ENCODE results near the gene RNFT2.
A peak's percentile ranks its signal among the peaks of the same experiment; 100 is the strongest.

RNFT2 gene

DNA sequence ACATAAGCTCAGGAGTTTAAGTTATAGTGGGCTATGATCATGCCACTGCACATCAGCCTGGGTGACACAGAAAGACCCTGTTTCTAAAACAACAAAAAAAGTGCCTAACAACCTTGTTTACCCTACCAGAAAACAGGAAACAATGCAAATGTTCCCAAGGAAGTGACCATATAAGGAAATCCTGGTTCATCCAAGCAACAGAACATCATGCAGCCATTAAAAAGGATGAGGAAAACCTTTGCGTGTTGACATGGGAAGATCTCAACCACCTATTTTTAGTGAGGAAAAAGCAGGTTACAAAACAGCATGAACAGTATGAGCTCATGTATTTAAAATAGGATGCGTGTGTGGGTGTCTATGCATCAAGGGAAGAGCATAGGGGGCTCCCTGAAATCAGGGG lies 129.4 kb downstream of the RNFT2 start:
- DNase-seq = no peak
- Mint-ChIP-seq H3K4me1 (ENCODE audit: low read depth) (no peaks in the 10 kb centered on the region), H3K9me3 (no peaks in the 10 kb centered on the region), H3K36me3 (ENCODE audit: low read depth) (no peaks in the 10 kb centered on the region), H3K27me3 (peaks cover 7% of the 10 kb centered on the region), H3K27ac (no peak overlapping the region), H3K4me3 (no peak overlapping the region)

DNA sequence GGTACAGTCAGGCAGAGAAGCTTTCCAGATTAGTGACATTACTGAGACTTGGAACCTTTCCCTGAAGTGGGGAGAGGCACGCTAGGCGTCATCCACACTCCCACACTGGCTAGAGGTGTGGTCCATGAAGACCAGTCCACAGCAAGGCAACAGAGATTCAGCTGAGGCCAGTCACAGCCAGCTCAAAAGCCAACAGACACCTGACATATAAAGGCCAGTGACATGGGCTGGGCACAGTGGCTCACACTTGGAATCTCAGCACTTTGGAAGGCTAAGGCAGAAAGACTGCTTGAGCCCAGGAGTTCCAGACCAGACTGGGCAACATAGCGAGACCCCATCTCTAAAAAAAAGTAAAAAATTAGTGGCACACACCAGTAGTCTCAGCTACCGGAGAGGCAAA lies 132.2 kb downstream of the RNFT2 start:
- Mint-ChIP-seq H3K9me3 (peaks cover 5% of the 10 kb centered on the region), H3K27me3 (peaks cover 14% of the 10 kb centered on the region), H3K36me3 (ENCODE audit: low read depth) (no peaks in the 10 kb centered on the region), H3K4me1 (ENCODE audit: low read depth) (peaks cover 3% of the 10 kb centered on the region), H3K4me3 (no peak overlapping the region), H3K27ac (no peak overlapping the region)
- no peak for DNase-seq

DNA sequence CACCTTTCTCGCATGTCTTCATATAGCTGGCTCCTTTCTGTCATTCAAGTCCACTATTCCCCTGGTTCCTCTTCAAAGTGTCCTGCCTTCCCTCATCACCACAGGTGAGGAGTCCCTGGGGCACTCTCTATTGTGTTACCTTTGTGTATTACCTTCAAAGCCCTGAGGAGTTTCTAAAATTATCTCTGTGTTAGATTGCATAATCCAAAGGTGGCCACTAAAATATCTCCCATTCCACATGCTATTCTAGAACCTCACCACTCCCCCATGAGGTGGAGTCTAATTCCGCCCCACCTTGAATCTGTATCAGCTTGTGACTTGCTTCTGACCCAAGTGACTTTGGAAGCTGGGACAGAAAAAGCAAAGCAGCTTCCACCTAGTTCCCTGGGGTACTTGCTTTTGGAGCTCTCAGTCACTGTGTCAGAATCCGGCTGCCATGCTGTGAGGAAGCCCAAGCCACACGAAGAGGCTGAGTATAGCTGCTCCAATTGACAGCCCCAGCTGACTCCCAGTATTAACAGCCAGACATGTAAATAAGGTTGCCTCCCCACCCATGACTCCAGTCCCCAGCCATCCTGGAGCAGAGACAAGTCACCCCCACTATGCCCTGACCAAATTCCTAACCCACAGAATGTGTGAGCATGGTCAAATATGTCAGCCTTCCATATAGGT lies 136.3 kb downstream of the RNFT2 start:
- Mint-ChIP-seq H3K4me3 (no peak overlapping the region), H3K4me1 (ENCODE audit: low read depth) (peaks cover 17% of the 10 kb centered on the region), H3K27me3 (peaks cover 54% of the 10 kb centered on the region), H3K27ac (no peak overlapping the region), H3K9me3 (peaks cover 5% of the 10 kb centered on the region), H3K36me3 (ENCODE audit: low read depth) (no peaks in the 10 kb centered on the region)
- no peak for DNase-seq

GRCh38 chr12:116876151-116876869 lies 138.2 kb downstream of the RNFT2 start:
- no peak for DNase-seq
- no peak overlapping the region for H3K4me3 Mint-ChIP-seq
- H3K9me3 Mint-ChIP-seq = peaks cover 5% of the 10 kb centered on the region
- peaks cover 66% of the 10 kb centered on the region for H3K27me3 Mint-ChIP-seq
- peaks cover 28% of the 10 kb centered on the region for H3K4me1 Mint-ChIP-seq (ENCODE audit: low read depth)
- no peak overlapping the region for H3K27ac Mint-ChIP-seq
- no peaks in the 10 kb centered on the region for H3K36me3 Mint-ChIP-seq (ENCODE audit: low read depth)

- Mint-ChIP-seq H3K4me3 (peak overlapping the region; percentile 57), H3K27ac (no peak overlapping the region), H3K27me3 (peaks cover 88% of the 10 kb centered on the region), H3K9me3 (peaks cover 5% of the 10 kb centered on the region), H3K4me1 (ENCODE audit: low read depth) (peaks cover 36% of the 10 kb centered on the region), H3K36me3 (ENCODE audit: low read depth) (no peaks in the 10 kb centered on the region)
- DNase-seq = peak; percentile 36
Measured at GRCh38 chr12:116878567-116879508, 140.7 kb downstream of the RNFT2 start.

DNA sequence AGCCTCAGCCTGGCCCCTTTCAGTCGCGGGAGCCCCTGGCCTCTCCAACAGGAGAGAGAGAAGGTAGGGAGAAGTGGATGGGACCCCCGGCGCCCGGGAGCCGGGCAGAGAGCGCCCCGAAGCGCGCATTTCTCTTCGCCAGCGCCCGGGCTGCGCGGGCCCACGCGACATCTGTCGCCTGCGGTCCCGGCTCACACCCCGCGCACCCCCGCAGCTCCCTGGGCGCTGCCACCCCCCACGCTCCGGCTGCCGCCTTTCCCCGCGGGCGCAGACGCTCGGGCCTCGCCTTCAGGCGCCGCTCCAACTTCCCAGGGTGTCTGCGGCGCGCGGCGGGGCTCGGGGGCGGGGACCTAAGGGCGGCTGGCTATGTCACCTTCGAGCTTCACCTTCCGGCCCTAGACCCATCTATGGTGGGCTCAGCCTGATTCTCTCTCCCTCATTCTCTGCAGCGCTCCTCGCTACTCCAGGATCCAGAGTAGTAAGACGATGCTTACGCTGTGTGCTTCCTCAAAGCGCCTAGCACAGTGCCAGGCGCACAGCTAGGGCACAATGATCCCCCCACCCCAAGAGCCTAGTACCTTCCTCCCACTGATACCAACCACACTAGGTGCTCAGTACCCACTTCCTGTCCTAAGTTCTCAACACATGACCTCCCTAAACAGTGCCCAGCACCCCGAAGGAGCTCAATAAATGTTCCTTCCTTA lies 141.5 kb downstream of the RNFT2 start:
- Mint-ChIP-seq H3K36me3 (ENCODE audit: low read depth) (no peaks in the 10 kb centered on the region), H3K9me3 (peaks cover 2% of the 10 kb centered on the region), H3K4me3 (peak overlapping the region; percentile 69), H3K27ac (no peak overlapping the region), H3K27me3 (peaks cover 84% of the 10 kb centered on the region), H3K4me1 (ENCODE audit: low read depth) (peaks cover 35% of the 10 kb centered on the region)
- DNase-seq = peak; percentile 45

DNA sequence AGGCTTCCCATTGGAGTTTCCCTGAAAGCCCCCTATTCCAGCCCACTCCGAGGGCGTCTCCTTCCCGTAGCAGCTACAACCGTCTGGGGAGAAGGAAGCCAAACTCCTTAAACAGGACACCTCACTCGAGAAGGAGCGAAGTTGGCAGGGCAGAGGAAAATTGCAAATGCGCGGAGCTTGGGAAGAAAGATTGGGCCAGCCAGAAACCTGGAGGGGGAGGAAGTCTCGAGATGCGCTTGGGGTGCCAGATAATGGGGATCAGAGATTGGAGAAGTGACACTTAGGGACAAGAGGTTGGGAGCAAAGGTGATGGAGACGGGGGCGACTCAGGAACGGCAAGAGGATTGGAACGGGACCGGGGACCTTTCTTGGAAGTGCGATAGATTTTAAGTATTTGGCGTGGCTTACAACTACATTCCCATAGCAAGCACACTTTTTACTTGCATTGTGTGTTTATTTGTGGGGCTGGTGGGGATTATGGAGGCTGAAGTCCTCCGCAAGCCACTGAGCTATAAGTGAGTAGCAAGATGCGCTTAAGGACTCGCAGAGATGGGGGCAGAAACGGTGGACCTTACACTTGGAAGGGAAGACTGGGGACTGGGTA lies 142.2 kb downstream of the RNFT2 start:
- H3K36me3 Mint-ChIP-seq (ENCODE audit: low read depth) = no peaks in the 10 kb centered on the region
- H3K27ac Mint-ChIP-seq = no peak overlapping the region
- H3K9me3 Mint-ChIP-seq = no peaks in the 10 kb centered on the region
- DNase-seq = peak; percentile 33
- H3K4me3 Mint-ChIP-seq = peak overlapping the region; percentile 69
- H3K4me1 Mint-ChIP-seq (ENCODE audit: low read depth) = peaks cover 35% of the 10 kb centered on the region
- peaks cover 79% of the 10 kb centered on the region for H3K27me3 Mint-ChIP-seq

- peaks cover 74% of the 10 kb centered on the region for H3K27me3 Mint-ChIP-seq
- H3K4me3 Mint-ChIP-seq = peak overlapping the region; percentile 69
- peaks cover 35% of the 10 kb centered on the region for H3K4me1 Mint-ChIP-seq (ENCODE audit: low read depth)
- no peaks in the 10 kb centered on the region for H3K36me3 Mint-ChIP-seq (ENCODE audit: low read depth)
- H3K9me3 Mint-ChIP-seq = no peaks in the 10 kb centered on the region
- H3K27ac Mint-ChIP-seq = no peak overlapping the region
- DNase-seq = peak; percentile 63
Measured at GRCh38 chr12:116880817-116881324, 142.8 kb downstream of the RNFT2 start.

GRCh38 chr12:116881325-116881876 lies 143.3 kb downstream of the RNFT2 start, which contains the start of gene HRK:
TSS of gene HRK (minus strand) at chr12:116881441. CDS start at chr12:116881307, 134 bp downstream.
- no peak within 1 kb of the TSS for H3K27ac Mint-ChIP-seq
- no peaks in the 10 kb centered on the region for H3K36me3 Mint-ChIP-seq (ENCODE audit: low read depth)
- peak within 1 kb of the TSS; percentile 69 for H3K4me3 Mint-ChIP-seq
- peaks cover 35% of the 10 kb centered on the region for H3K4me1 Mint-ChIP-seq (ENCODE audit: low read depth)
- H3K9me3 Mint-ChIP-seq = no peaks in the 10 kb centered on the region
- H3K27me3 Mint-ChIP-seq = peaks cover 69% of the 10 kb centered on the region
- no peak for DNase-seq

- no peak overlapping the region for H3K27ac Mint-ChIP-seq
- peaks cover 35% of the 10 kb centered on the region for H3K4me1 Mint-ChIP-seq (ENCODE audit: low read depth)
- no peaks in the 10 kb centered on the region for H3K36me3 Mint-ChIP-seq (ENCODE audit: low read depth)
- no peaks in the 10 kb centered on the region for H3K9me3 Mint-ChIP-seq
- DNase-seq = no peak
- H3K27me3 Mint-ChIP-seq = peaks cover 67% of the 10 kb centered on the region
- H3K4me3 Mint-ChIP-seq = peak overlapping the region; percentile 57
Measured at GRCh38 chr12:116881877-116882507, 143.9 kb downstream of the RNFT2 start.

DNA sequence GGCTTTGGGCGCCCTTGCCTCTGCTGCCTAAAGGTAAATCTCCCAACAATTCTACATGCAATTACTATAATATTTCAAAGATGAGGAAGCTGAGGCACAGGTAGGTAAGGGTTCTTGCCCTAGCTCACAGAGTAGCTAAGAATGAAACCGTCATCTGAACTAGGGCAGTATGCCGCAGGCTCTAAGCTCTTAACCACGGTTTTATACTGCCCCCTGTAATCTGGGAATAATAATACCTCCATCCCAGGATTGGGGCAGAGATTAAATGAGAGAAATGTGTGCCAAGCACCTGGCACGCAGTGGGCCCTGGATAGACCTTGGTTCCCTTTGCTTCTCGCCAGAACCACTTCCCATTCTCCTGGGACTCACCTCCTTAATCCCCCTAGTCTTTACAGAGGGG lies 144.6 kb downstream of the RNFT2 start:
- DNase-seq = no peak
- no peak overlapping the region for H3K4me3 Mint-ChIP-seq
- H3K9me3 Mint-ChIP-seq = no peaks in the 10 kb centered on the region
- H3K36me3 Mint-ChIP-seq (ENCODE audit: low read depth) = no peaks in the 10 kb centered on the region
- H3K4me1 Mint-ChIP-seq (ENCODE audit: low read depth) = peaks cover 35% of the 10 kb centered on the region
- no peak overlapping the region for H3K27ac Mint-ChIP-seq
- peaks cover 65% of the 10 kb centered on the region for H3K27me3 Mint-ChIP-seq

DNA sequence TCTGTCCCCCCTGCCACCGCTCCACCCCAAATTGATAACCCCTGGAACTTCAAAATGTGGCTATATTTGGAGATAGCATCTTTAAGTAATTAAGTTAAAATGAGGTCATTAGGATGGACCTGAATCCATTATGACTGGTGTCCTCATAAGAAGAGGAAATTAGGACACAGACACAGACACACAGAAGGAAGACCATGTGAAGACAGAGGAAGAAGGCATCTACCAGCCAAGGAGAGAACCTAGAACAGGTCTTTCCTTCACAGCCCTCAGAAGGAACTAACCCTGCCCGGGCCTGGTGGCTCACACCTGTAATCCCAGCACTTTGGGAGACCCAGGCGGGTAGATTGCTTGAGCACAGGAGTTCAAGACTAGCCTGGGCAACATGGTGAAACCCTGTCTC lies 146.8 kb downstream of the RNFT2 start:
- Mint-ChIP-seq H3K4me3 (no peak overlapping the region), H3K4me1 (ENCODE audit: low read depth) (peaks cover 19% of the 10 kb centered on the region), H3K9me3 (no peaks in the 10 kb centered on the region), H3K36me3 (ENCODE audit: low read depth) (no peaks in the 10 kb centered on the region), H3K27ac (no peak overlapping the region), H3K27me3 (peaks cover 49% of the 10 kb centered on the region)
- no peak for DNase-seq

GRCh38 chr12:116885491-116885890 lies 147.4 kb downstream of the RNFT2 start:
- no peak overlapping the region for H3K4me3 Mint-ChIP-seq
- H3K36me3 Mint-ChIP-seq (ENCODE audit: low read depth) = no peaks in the 10 kb centered on the region
- no peak for DNase-seq
- peaks cover 2% of the 10 kb centered on the region for H3K9me3 Mint-ChIP-seq
- peaks cover 43% of the 10 kb centered on the region for H3K27me3 Mint-ChIP-seq
- no peak overlapping the region for H3K27ac Mint-ChIP-seq
- peaks cover 13% of the 10 kb centered on the region for H3K4me1 Mint-ChIP-seq (ENCODE audit: low read depth)
